NCI-H146 (cell line): Measurements from ENCODE around the gene MAPK6.
"Not testable (repeated sequence)": the region's sequence is repeated elsewhere in the genome, so short reads cannot be mapped to it uniquely, and the experiment has no call there.

Source experiments
- DNase-seq: peaks from one replicate; lab custom pipeline; 2025; lab: John Stamatoyannopoulos, UW

MAPK6 gene

GRCh38 chr15:52042051-52042851 is 23.2 kb downstream of the MAPK6 start:
- DNase-seq: no peak

- peak; percentile 28 for DNase-seq
Observed at GRCh38 chr15:52045795-52046298, 26.8 kb downstream of the MAPK6 start.

- DNase-seq: not testable (repeated sequence)
Observed at GRCh38 chr15:52046552-52046951, 27.5 kb downstream of the MAPK6 start.

- no peak for DNase-seq
Observed at GRCh38 chr15:52050416-52050815, 31.4 kb downstream of the MAPK6 start.

- DNase-seq: no peak
Observed at GRCh38 chr15:52052066-52052935, 33.3 kb downstream of the MAPK6 start.

GRCh38 chr15:52054381-52054780 is 35.4 kb downstream of the MAPK6 start:
- no peak for DNase-seq

GRCh38 chr15:52054858-52055257 is 35.8 kb downstream of the MAPK6 start:
- not testable (repeated sequence) for DNase-seq

GRCh38 chr15:52056001-52056400 is 37.0 kb downstream of the MAPK6 start:
- DNase-seq: no peak

- DNase-seq: no peak
Observed at GRCh38 chr15:52056496-52056895, 37.5 kb downstream of the MAPK6 start.

- DNase-seq: no peak
Observed at GRCh38 chr15:52057996-52058395, 39.0 kb downstream of the MAPK6 start.

- DNase-seq: no peak
Observed at GRCh38 chr15:52060501-52060900, 41.5 kb downstream of the MAPK6 start.

- no peak for DNase-seq
Observed at GRCh38 chr15:52066842-52067544, 48.0 kb downstream of the MAPK6 start.

- DNase-seq: no peak
Observed at GRCh38 chr15:52067545-52067926, 48.5 kb downstream of the MAPK6 start.

GRCh38 chr15:52068004-52068615 is 49.1 kb downstream of the MAPK6 start:
- no peak for DNase-seq

GRCh38 chr15:52069559-52069958 is 50.5 kb downstream of the MAPK6 start:
- no peak for DNase-seq

GRCh38 chr15:52071570-52071969 is 52.6 kb downstream of the MAPK6 start:
- no peak for DNase-seq

- DNase-seq: no peak
Observed at GRCh38 chr15:52076889-52077781, 58.1 kb downstream of the MAPK6 start.

GRCh38 chr15:52078197-52078875 is 59.3 kb downstream of the MAPK6 start:
- no peak for DNase-seq

GRCh38 chr15:52078876-52079700 is 60.1 kb downstream of the MAPK6 start:
- DNase-seq: peak; percentile 48
